Tibial nerve (tissue), 3 donors: ENCODE measurements around the gene RPA1.

Experiments used
- CTCF ChIP-seq, 5 experiments: fragments of 200-600 bp in 3 of 5; fragments of 450-650 bp in 2 of 5; sonication (generic) in 3 of 5; IDR thresholded peaks; one replicate each; pipeline ENCODE4 v1.5.1; 2016 to 2019; ENCODE audit warnings: antibody characterized with exemption in 5 of 5, mild to moderate bottlenecking in 3 of 5, moderate library complexity in 2 of 5
- POLR2A ChIP-seq, 2 donors: fragments of 450-650 bp; IDR thresholded peaks; one replicate each; pipeline ENCODE4 v1.6.1; 2017; ENCODE audit warnings: antibody characterized with exemption in 2 of 2, mild to moderate bottlenecking in 2 of 2, moderate library complexity in 2 of 2

- TF ChIP-seq CTCF (IDR thresholded peaks at IDR 0.05) (no peak), POLR2A (IDR thresholded peaks at IDR 0.05) (no peak)
Measured at GRCh38 chr17:1875597-1875996, 45.8 kb downstream of the RPA1 start.
